GM12891 (cell line): Measurements from ENCODE around the gene OR51A7.

ENCODE experiments used
- PAX5 ChIP-seq: IDR thresholded peaks from 2 replicates; pipeline ENCODE4 v1.6.1; 2011; ENCODE audit warnings: low read length, moderate library complexity, mild to moderate bottlenecking; ENCODE audit not compliant: insufficient read depth, severe bottlenecking
- POLR2A ChIP-seq: IDR thresholded peaks from 2 replicates; pipeline ENCODE4 v1.6.1; 2011; ENCODE audit warnings: low read depth, low read length, control low read depth
- POLR2AphosphoS5 ChIP-seq: IDR thresholded peaks from 2 replicates; pipeline ENCODE4 v1.6.1; 2011; ENCODE audit warnings: low read depth, low read length, control low read depth
- POU2F2 ChIP-seq: IDR thresholded peaks from 2 replicates; pipeline ENCODE4 v1.6.1; 2011; ENCODE audit warnings: low read depth, mild to moderate bottlenecking, control low read depth, low read length, moderate library complexity
- SPI1 ChIP-seq: IDR thresholded peaks from 2 replicates; pipeline ENCODE4 v1.6.1; 2011; ENCODE audit warnings: low read depth, low read length, control low read depth
- TAF1 ChIP-seq: IDR thresholded peaks from 2 replicates; pipeline ENCODE4 v1.6.1; 2011; ENCODE audit warnings: low read depth, low read length, control low read depth

GRCh38 chr11:4924239-4924638 lies 20.7 kb downstream of the OR51A7 start, which contains the start of gene OR51G1:
- TF ChIP-seq POLR2A (no peak), POLR2AphosphoS5 (no peak), TAF1 (no peak), SPI1 (no peak), POU2F2 (no peak), PAX5 (no peak)
